ENCODE data around the gene ABCC8.

Gene ABCC8

DNA sequence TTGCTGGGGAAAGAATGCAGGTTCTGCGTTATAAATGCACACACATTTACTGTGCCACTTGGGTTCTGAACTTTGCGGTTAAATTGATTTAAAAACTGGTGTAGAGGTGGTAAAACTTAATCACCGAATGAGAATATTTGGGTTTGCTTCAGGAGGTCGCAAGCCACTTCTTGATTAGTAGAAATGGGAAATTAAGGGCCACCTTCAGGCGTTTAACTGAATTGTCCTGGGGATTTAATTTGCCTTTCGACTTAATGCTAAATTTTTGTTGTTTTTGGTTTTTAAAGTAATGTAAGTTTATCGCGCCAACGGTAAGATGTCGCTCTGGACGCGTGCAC lies 125.5 kb downstream of the ABCC8 start:
- no peak for DNase-seq (ENCODE audit: low read depth)

- no peak for DNase-seq (ENCODE audit: low read depth)
Measured at GRCh38 chr11:17350455-17351171, 126.0 kb downstream of the ABCC8 start.

GRCh38 chr11:17347676-17348075 lies 129.0 kb downstream of the ABCC8 start:
- DNase-seq (ENCODE audit: low read depth), result no peak

DNA sequence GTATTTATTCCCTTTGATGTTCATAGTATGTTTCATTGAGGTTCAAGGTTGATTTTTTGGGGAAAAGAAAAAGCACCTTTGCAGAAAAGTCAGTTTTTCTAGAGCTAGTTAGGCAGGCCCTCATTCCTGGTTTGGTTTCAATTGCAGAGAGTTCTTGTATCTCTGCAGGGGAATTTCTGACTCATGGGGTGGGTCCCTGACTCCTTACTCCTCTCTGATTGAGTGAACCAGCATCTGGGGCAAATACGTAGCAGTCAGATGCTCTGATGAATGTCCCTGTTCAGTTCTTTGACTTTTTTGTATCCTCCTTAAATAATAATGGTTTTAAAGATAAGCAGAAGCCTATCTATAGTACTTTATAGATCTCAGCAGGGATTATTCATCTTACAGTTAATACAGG lies 132.7 kb downstream of the ABCC8 start:
- DNase-seq (ENCODE audit: low read depth), result peak; percentile 24

DNA sequence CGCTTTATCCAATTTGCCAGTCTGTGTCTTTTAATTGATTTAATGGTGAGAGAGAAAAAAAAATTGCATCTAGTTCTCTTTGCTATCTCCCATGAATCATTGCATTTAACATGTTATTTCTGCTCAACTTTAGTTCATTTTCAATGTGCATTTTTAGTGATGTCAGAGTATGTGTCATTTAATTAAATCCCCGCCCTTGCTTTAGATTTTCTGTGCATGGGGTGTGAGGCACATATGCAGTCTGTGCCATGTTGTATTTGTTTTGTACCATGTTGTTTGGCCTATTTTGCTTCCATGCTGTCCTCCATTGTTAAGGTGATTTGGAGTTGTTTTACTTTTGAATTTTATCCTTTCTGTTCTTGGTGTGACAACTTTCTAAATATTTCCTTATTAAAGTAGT lies 133.4 kb downstream of the ABCC8 start:
- no peak for DNase-seq (ENCODE audit: low read depth)

Data from stimulated activated CD8-positive, alpha-beta memory T cell treated with anti-CD3 and anti-CD28 coated beads, Interleukin-4, amount 100 ng/mL, for 24 hours (primary cell).